Measurements from ENCODE around the gene MDM1. TPM values are rescaled to one million over a fixed set of nuclear protein-coding genes. Genes with fewer than 3 reads are reported as not detected.

Gene MDM1
- total RNA-seq, 4 donors from 2014 or later = 5.2 to 46.2 (median 14.5) TPM

DNA sequence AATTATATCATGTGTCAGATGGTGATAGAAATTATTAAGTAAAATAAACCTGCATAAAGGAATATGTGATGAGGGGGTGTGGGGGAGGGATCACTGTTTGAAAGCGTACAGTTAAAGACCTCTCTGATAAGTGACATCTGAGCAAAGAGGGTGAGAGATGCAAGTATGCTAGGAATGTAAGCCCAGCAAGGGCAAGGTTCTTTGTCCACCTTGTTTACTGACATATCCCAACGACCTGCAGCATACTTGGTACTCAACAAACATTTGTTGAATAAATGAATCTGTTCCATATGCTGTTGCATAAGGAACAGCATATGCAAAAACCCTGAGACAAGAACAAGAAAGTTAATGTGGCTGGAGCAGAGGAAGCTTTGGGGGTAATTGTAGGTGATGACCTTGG is 12.0 kb upstream of the MDM1 start:
- H3K27me3 ChIP-seq = no peaks in the 10 kb centered on the region
- H3K27ac ChIP-seq = no peak overlapping the region
- TF ChIP-seq, protein P1, sequence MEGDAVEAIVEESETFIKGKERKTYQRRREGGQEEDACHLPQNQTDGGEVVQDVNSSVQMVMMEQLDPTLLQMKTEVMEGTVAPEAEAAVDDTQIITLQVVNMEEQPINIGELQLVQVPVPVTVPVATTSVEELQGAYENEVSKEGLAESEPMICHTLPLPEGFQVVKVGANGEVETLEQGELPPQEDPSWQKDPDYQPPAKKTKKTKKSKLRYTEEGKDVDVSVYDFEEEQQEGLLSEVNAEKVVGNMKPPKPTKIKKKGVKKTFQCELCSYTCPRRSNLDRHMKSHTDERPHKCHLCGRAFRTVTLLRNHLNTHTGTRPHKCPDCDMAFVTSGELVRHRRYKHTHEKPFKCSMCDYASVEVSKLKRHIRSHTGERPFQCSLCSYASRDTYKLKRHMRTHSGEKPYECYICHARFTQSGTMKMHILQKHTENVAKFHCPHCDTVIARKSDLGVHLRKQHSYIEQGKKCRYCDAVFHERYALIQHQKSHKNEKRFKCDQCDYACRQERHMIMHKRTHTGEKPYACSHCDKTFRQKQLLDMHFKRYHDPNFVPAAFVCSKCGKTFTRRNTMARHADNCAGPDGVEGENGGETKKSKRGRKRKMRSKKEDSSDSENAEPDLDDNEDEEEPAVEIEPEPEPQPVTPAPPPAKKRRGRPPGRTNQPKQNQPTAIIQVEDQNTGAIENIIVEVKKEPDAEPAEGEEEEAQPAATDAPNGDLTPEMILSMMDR (IDR thresholded peaks at IDR 0.05) = no peak
- no peak for TF ChIP-seq POLR2A (IDR thresholded peaks at IDR 0.05)
- no peaks in the 10 kb centered on the region for H3K36me3 ChIP-seq
- H3K9me3 ChIP-seq = no peaks in the 10 kb centered on the region
- H3K4me1 ChIP-seq = no peaks in the 10 kb centered on the region
- no peak for DNase-seq
- no peak overlapping the region for H3K4me3 ChIP-seq

- Histone ChIP-seq H3K27me3 (no peaks in the 10 kb centered on the region), H3K4me1 (no peaks in the 10 kb centered on the region), H3K9me3 (no peaks in the 10 kb centered on the region), H3K27ac (no peak overlapping the region), H3K4me3 (no peak overlapping the region), H3K36me3 (no peaks in the 10 kb centered on the region)
- TF ChIP-seq, protein P1 (IDR thresholded peaks at IDR 0.05) = no peak
- no peak for TF ChIP-seq POLR2A (IDR thresholded peaks at IDR 0.05)
- DNase-seq = no peak
Measured at GRCh38 chr12:68342966-68343365, 10.8 kb upstream of the MDM1 start.

GRCh38 chr12:68341822-68342221 is 9.7 kb upstream of the MDM1 start:
- Histone ChIP-seq H3K27me3 (no peaks in the 10 kb centered on the region), H3K36me3 (no peaks in the 10 kb centered on the region), H3K9me3 (no peaks in the 10 kb centered on the region), H3K27ac (no peak overlapping the region), H3K4me3 (no peak overlapping the region), H3K4me1 (no peaks in the 10 kb centered on the region)
- no peak for DNase-seq
- TF ChIP-seq, protein P1 (IDR thresholded peaks at IDR 0.05) = no peak

GRCh38 chr12:68340404-68341270 is 8.5 kb upstream of the MDM1 start:
- no peak for DNase-seq
- no peak for TF ChIP-seq POLR2A (IDR thresholded peaks at IDR 0.05)
- TF ChIP-seq, protein P1 (IDR thresholded peaks at IDR 0.05) = no peak
- no peaks in the 10 kb centered on the region for H3K36me3 ChIP-seq
- no peaks in the 10 kb centered on the region for H3K9me3 ChIP-seq
- no peak overlapping the region for H3K4me3 ChIP-seq
- peak overlapping the region in 1 of 4 donors; percentile 47 for H3K27ac ChIP-seq
- no peaks in the 10 kb centered on the region for H3K4me1 ChIP-seq
- H3K27me3 ChIP-seq = no peaks in the 10 kb centered on the region

DNA sequence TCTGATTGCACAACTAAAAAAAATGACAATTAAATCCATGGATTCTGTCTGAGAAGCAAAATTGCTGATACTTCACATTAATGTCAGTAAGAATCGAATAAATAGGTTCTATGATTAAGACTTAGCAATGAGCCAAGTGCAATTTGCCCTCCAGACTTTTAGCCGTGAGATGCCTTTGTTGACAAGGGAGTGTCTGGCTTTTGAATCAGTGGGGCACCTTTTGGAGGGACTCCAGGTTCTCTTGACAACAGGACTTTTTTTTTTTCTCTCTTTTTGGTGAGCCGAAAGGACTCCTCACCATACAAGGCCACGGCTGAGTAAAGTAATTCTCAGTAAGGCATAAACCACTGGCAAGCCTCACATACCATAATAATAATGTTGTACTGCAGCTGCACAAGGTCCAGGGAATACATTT is 4.7 kb upstream of the MDM1 start:
- H3K27ac ChIP-seq = peak overlapping the region in 1 of 4 donors; percentile 0
- no peak for TF ChIP-seq POLR2A (IDR thresholded peaks at IDR 0.05)
- TF ChIP-seq, protein P1 (IDR thresholded peaks at IDR 0.05) = no peak
- no peak for DNase-seq

More for the DNA sequence above, 4.7 kb upstream of the MDM1 start:
- H3K27me3 ChIP-seq = no peaks in the 10 kb centered on the region
- no peak overlapping the region for H3K4me3 ChIP-seq
- no peaks in the 10 kb centered on the region for H3K9me3 ChIP-seq
- H3K4me1 ChIP-seq = no peaks in the 10 kb centered on the region
- H3K36me3 ChIP-seq = no peaks in the 10 kb centered on the region
